Transverse colon (tissue), 3 donors: ENCODE measurements around the gene PLCL2.

Source experiments
- CTCF ChIP-seq, 5 experiments: fragments of 200-600 bp in 3 of 5; fragments of 450-650 bp in 2 of 5; sonication (generic) in 3 of 5; IDR thresholded peaks; 1 replicate in 2 of 5; 2 replicates in 3 of 5; pipeline ENCODE4 v1.5.1; 2016 to 2017; ENCODE audit warnings: antibody characterized with exemption in 5 of 5, inconsistent platforms in 3 of 5, mild to moderate bottlenecking in 2 of 5, moderate library complexity in 1 of 5
- POLR2A ChIP-seq: fragments of 450-650 bp; IDR thresholded peaks from one replicate; pipeline ENCODE4 v1.6.1; 2016; ENCODE audit warnings: antibody characterized with exemption, mild to moderate bottlenecking, moderate library complexity

GRCh38 chr3:16890597-16891333 is 6.0 kb downstream of the PLCL2 start:
- TF ChIP-seq POLR2A (no peak), CTCF (IDR thresholded peaks at IDR 0.05) (no peak)
